Measurements from ENCODE around the gene CLCA2.

Gene CLCA2

DNA sequence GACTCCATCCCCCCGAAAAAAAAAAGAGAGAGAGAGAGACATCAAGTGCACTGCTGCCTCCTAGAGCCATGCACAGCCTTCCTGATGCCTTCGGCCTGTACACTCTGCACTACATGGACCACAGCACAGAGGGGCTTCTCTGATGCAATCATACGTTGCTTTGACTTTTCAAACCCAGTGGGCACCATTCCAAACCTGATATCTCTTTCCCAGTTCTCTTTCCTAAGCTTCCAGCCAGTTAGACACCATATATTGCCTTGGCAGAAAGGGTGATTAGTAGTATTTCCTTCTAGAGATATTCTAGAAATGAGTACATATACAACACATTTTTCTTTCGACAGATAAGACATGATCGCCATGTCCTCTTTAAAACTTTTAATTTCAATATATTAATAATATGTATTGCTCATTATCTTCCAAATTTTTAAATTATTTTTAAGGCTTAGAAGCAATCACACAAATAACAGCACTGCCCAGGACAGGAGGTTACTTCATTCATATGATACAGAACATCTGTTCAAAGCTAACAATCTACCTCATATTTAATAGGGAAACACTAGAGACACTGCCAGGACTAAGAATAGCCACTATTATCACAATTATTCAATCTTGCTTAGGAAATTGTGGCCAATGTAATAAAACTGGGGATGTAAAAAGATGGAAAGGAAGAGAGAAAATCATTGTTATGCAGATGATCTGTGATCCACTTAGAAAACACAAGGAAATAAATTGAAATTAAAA, 54.6 kb downstream of the CLCA2 start:
- TF ChIP-seq TAF1 (IDR thresholded peaks at IDR 0.05; ENCODE audit: borderline replicate concordance, insufficient read depth, low read length) = no peak
- no peak for TF ChIP-seq FOXP2 (optimal IDR thresholded peaks at IDR 0.05; ENCODE audit: borderline replicate concordance, extremely low read depth, extremely low read length, insufficient read depth)
- TF ChIP-seq POLR2AphosphoS5 (IDR thresholded peaks at IDR 0.05; ENCODE audit: low read depth, low read length) = no peak
- TF ChIP-seq, protein P1, sequence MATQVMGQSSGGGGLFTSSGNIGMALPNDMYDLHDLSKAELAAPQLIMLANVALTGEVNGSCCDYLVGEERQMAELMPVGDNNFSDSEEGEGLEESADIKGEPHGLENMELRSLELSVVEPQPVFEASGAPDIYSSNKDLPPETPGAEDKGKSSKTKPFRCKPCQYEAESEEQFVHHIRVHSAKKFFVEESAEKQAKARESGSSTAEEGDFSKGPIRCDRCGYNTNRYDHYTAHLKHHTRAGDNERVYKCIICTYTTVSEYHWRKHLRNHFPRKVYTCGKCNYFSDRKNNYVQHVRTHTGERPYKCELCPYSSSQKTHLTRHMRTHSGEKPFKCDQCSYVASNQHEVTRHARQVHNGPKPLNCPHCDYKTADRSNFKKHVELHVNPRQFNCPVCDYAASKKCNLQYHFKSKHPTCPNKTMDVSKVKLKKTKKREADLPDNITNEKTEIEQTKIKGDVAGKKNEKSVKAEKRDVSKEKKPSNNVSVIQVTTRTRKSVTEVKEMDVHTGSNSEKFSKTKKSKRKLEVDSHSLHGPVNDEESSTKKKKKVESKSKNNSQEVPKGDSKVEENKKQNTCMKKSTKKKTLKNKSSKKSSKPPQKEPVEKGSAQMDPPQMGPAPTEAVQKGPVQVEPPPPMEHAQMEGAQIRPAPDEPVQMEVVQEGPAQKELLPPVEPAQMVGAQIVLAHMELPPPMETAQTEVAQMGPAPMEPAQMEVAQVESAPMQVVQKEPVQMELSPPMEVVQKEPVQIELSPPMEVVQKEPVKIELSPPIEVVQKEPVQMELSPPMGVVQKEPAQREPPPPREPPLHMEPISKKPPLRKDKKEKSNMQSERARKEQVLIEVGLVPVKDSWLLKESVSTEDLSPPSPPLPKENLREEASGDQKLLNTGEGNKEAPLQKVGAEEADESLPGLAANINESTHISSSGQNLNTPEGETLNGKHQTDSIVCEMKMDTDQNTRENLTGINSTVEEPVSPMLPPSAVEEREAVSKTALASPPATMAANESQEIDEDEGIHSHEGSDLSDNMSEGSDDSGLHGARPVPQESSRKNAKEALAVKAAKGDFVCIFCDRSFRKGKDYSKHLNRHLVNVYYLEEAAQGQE (IDR thresholded peaks at IDR 0.05; ENCODE audit: insufficient read depth in 1 of 2, low read depth in 2 of 2, low read length in 2 of 2) = no peak
- TF ChIP-seq SIN3A (IDR thresholded peaks at IDR 0.05; ENCODE audit: borderline replicate concordance, insufficient read depth, low read length) = no peak

DNA sequence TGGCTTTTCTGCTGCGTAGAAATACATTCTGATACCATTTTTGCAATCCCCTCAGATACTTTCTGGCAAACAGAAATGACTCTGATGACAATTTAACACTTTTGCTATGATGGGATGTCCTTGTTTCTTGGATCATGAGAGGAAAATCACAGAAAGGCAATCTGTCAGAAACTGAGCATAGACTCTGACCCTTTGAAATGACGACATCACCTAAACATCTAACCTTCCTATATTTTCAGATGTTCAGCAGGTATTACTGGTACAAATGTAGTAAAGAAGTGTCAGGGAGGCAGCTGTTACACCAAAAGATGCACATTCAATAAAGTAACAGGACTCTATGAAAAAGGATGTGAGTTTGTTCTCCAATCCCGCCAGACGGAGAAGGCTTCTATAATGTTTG, 58.0 kb downstream of the CLCA2 start:
- TF ChIP-seq FOXP2 (optimal IDR thresholded peaks at IDR 0.05; ENCODE audit: borderline replicate concordance, extremely low read depth, extremely low read length, insufficient read depth) (no peak), POLR2AphosphoS5 (IDR thresholded peaks at IDR 0.05; ENCODE audit: low read depth, low read length) (no peak), SIN3A (IDR thresholded peaks at IDR 0.05; ENCODE audit: borderline replicate concordance, insufficient read depth, low read length) (no peak), TAF1 (IDR thresholded peaks at IDR 0.05; ENCODE audit: borderline replicate concordance, insufficient read depth, low read length) (no peak)
- TF ChIP-seq, protein P1 (IDR thresholded peaks at IDR 0.05; ENCODE audit: insufficient read depth in 1 of 2, low read depth in 2 of 2, low read length in 2 of 2) = no peak

DNA sequence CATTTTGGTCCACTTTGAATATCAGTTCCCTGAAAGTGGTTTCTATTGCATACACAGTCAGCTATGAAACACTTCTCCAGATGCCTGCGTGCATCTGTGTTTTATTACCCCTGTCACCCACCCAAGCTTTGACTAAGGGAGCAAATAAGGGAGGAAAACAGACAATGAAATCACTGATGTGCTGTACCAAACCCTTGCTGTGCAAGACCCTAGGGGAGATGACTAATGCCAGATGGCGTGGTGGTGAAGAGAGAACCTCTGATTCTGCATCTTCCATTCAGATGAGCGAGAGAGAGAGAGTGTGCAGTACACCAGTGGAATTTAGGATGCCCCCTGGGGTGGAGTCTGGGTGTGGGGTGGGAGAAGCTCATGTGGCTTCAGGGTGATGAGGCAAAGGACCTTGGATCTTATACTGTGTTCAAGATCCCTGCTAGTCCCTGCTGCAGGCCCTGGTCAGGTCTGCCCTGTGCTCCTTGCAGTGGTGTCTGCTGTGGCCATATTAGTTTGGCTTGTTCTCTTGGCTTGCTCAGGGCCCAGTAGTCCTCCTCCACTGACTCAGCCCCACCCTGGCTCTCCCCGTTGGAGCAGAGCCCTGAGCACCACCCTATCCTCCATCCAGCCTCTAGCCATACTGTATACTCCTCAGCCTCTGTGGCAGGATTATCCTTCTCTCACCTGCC, 63.3 kb downstream of the CLCA2 start:
- TF ChIP-seq, protein P1 (IDR thresholded peaks at IDR 0.05; ENCODE audit: insufficient read depth in 1 of 2, low read depth in 2 of 2, low read length in 2 of 2) = no peak
- TF ChIP-seq SIN3A (IDR thresholded peaks at IDR 0.05; ENCODE audit: borderline replicate concordance, insufficient read depth, low read length) (no peak), TAF1 (IDR thresholded peaks at IDR 0.05; ENCODE audit: borderline replicate concordance, insufficient read depth, low read length) (no peak), FOXP2 (optimal IDR thresholded peaks at IDR 0.05; ENCODE audit: borderline replicate concordance, extremely low read depth, extremely low read length, insufficient read depth) (no peak), POLR2AphosphoS5 (IDR thresholded peaks at IDR 0.05; ENCODE audit: low read depth, low read length) (no peak)

DNA sequence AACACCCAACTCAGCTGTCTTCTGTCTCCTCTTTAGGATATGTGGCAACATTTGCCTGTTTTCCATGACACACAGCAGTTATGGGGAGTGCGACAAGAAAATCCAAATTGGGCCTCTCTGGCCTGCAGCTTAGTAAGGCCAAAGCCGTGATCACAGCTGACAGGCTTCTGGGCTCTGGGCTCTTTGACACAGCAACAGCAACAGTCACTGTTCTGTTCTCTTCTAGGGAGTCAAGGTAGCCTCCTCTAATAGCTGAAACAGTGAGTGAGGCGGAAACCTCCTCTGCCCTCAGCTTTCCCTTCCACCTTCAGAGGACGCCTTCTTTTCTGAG, 63.8 kb downstream of the CLCA2 start:
- TF ChIP-seq, protein P1 (IDR thresholded peaks at IDR 0.05; ENCODE audit: insufficient read depth in 1 of 2, low read depth in 2 of 2, low read length in 2 of 2) = no peak
- no peak for TF ChIP-seq POLR2AphosphoS5 (IDR thresholded peaks at IDR 0.05; ENCODE audit: low read depth, low read length)
- no peak for TF ChIP-seq TAF1 (IDR thresholded peaks at IDR 0.05; ENCODE audit: borderline replicate concordance, insufficient read depth, low read length)
- no peak for TF ChIP-seq FOXP2 (optimal IDR thresholded peaks at IDR 0.05; ENCODE audit: borderline replicate concordance, extremely low read depth, extremely low read length, insufficient read depth)
- TF ChIP-seq SIN3A (IDR thresholded peaks at IDR 0.05; ENCODE audit: borderline replicate concordance, insufficient read depth, low read length) = no peak

Measured in PFSK-1 (cell line).